Hepatocyte (in vitro differentiated cells): ENCODE results near the gene AHCYL2.

ENCODE experiments used
- EZH2 ChIP-seq: fragments of 200-600 bp; sonication (generic); IDR thresholded peaks from 2 replicates; pipeline ENCODE4 v1.6.1; 2016; ENCODE audit warnings: antibody characterized with exemption, mild to moderate bottlenecking, borderline replicate concordance
- EZH2phosphoT487 ChIP-seq: fragments of 200-600 bp; sonication (generic); IDR thresholded peaks from one replicate; pipeline ENCODE4 v1.6.1; 2018; ENCODE audit warnings: antibody characterized with exemption, mild to moderate bottlenecking, low read depth, moderate library complexity; ENCODE audit not compliant: unreplicated experiment, severe bottlenecking
- TF ChIP-seq, protein P1 (sequence below): fragments of 200-600 bp; sonication (generic); IDR thresholded peaks from 2 replicates; pipeline ENCODE4 v1.5.1; 2016; ENCODE audit warnings: antibody characterized with exemption, mild to moderate bottlenecking; ENCODE audit not compliant: poor library complexity

DNA sequence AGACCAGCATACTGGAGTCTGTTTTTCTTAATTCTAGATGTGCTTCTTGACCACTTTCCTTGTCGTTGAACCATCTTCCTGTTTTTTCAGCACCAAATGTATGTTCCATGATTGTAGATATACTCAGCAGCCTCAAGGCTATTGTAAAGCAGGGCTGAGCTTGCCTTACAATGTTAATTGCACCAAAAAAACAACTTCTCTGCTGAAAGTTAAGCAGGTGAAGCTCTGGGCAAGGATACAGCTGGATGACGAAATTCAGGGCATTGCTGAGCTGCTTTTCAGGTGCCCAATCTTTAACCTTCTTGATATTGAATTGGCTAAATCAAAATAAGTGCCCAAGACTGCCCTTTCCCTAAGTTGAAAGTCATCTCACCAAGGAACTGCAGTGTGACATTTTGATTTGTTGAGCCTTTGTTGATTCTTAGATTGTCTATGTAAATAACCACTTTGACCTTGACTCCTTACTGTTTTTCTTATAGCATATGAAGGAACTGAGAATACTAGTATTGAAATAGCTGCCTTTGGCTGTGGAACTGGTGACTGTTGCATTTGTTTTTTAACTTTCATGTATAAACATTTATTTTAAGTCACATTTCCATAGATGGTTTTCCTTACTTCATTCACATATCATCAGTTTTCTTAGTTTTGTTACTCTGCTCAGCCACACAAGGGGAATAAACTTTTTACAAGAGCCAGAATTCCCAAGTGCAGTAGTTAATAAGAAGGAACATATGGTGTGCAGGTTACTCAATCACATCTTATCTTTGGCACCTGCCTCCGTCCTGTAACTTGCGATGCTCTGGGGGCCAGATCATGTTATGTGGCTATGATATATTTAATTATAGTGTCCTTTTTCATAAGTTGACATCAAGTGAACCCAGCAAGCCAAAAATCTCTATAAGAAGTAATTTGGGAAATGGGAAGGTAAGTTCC is 3.1 kb downstream of the AHCYL2 start:
- TF ChIP-seq, protein P1, sequence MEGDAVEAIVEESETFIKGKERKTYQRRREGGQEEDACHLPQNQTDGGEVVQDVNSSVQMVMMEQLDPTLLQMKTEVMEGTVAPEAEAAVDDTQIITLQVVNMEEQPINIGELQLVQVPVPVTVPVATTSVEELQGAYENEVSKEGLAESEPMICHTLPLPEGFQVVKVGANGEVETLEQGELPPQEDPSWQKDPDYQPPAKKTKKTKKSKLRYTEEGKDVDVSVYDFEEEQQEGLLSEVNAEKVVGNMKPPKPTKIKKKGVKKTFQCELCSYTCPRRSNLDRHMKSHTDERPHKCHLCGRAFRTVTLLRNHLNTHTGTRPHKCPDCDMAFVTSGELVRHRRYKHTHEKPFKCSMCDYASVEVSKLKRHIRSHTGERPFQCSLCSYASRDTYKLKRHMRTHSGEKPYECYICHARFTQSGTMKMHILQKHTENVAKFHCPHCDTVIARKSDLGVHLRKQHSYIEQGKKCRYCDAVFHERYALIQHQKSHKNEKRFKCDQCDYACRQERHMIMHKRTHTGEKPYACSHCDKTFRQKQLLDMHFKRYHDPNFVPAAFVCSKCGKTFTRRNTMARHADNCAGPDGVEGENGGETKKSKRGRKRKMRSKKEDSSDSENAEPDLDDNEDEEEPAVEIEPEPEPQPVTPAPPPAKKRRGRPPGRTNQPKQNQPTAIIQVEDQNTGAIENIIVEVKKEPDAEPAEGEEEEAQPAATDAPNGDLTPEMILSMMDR = no peak
- TF ChIP-seq EZH2 = no peak
- no peak for TF ChIP-seq EZH2phosphoT487
